ENCODE data around the gene ITPKB.

Gene ITPKB

GRCh38 chr1:226649780-226650179, 89.3 kb downstream of the ITPKB start:
- TF ChIP-seq TCF12 (IDR thresholded peaks at IDR 0.05; ENCODE audit: low read depth) (no peak), RAD21 (IDR thresholded peaks at IDR 0.05; ENCODE audit: low read depth) (peak; percentile 34)

- TF ChIP-seq EP300 (IDR thresholded peaks at IDR 0.05; ENCODE audit: borderline replicate concordance) = no peak
Measured at GRCh38 chr1:226649244-226649643, 89.8 kb downstream of the ITPKB start.

DNA sequence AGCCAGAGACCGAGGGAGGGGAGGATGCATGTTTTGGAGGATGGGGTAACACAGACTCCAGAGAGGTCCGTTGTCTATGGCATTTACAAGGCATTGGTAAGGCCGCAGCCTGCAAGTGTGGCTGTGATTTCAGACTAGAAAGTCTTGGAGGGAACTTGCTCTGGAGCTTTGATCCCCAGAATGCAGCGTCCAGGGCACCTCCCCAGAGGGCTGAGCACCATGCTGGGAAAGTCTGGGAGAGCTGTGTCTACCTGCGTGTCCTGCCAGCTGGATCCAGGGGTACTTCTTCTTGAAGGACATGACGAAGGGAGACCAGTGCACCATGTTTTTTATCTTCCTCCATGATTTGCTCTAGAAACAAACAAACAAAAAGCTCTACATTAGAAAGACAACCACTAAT, 90.7 kb downstream of the ITPKB start:
- TF ChIP-seq TAF1 (IDR thresholded peaks at IDR 0.05; ENCODE audit: low read depth) (no peak), CREB1 (IDR thresholded peaks at IDR 0.05; ENCODE audit: low read depth) (no peak), TEAD4 (IDR thresholded peaks at IDR 0.05) (no peak), YY1 (IDR thresholded peaks at IDR 0.05; ENCODE audit: low read depth) (no peak), EP300 (IDR thresholded peaks at IDR 0.05; ENCODE audit: borderline replicate concordance) (no peak), EGR1 (IDR thresholded peaks at IDR 0.05) (no peak), USF1 (IDR thresholded peaks at IDR 0.05) (no peak), RAD21 (IDR thresholded peaks at IDR 0.05; ENCODE audit: low read depth) (no peak), CEBPB (IDR thresholded peaks at IDR 0.05) (no peak), ZBTB7A (IDR thresholded peaks at IDR 0.05; ENCODE audit: low read depth) (no peak), MAX (IDR thresholded peaks at IDR 0.05) (no peak), FOXM1 (IDR thresholded peaks at IDR 0.05; ENCODE audit: borderline replicate concordance, low read depth) (no peak), NFIC (IDR thresholded peaks at IDR 0.05) (no peak), TCF12 (IDR thresholded peaks at IDR 0.05; ENCODE audit: low read depth) (no peak)
- TF ChIP-seq, protein P1, sequence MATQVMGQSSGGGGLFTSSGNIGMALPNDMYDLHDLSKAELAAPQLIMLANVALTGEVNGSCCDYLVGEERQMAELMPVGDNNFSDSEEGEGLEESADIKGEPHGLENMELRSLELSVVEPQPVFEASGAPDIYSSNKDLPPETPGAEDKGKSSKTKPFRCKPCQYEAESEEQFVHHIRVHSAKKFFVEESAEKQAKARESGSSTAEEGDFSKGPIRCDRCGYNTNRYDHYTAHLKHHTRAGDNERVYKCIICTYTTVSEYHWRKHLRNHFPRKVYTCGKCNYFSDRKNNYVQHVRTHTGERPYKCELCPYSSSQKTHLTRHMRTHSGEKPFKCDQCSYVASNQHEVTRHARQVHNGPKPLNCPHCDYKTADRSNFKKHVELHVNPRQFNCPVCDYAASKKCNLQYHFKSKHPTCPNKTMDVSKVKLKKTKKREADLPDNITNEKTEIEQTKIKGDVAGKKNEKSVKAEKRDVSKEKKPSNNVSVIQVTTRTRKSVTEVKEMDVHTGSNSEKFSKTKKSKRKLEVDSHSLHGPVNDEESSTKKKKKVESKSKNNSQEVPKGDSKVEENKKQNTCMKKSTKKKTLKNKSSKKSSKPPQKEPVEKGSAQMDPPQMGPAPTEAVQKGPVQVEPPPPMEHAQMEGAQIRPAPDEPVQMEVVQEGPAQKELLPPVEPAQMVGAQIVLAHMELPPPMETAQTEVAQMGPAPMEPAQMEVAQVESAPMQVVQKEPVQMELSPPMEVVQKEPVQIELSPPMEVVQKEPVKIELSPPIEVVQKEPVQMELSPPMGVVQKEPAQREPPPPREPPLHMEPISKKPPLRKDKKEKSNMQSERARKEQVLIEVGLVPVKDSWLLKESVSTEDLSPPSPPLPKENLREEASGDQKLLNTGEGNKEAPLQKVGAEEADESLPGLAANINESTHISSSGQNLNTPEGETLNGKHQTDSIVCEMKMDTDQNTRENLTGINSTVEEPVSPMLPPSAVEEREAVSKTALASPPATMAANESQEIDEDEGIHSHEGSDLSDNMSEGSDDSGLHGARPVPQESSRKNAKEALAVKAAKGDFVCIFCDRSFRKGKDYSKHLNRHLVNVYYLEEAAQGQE (IDR thresholded peaks at IDR 0.05; ENCODE audit: low read depth) = no peak

- no peak for TF ChIP-seq RAD21 (IDR thresholded peaks at IDR 0.05; ENCODE audit: low read depth)
- no peak for TF ChIP-seq FOXM1 (IDR thresholded peaks at IDR 0.05; ENCODE audit: borderline replicate concordance, low read depth)
- no peak for TF ChIP-seq MAX (IDR thresholded peaks at IDR 0.05)
- no peak for TF ChIP-seq CEBPB (IDR thresholded peaks at IDR 0.05)
- no peak for TF ChIP-seq USF1 (IDR thresholded peaks at IDR 0.05)
- TF ChIP-seq TEAD4 (IDR thresholded peaks at IDR 0.05) = no peak
Measured at GRCh38 chr1:226647719-226648118, 91.4 kb downstream of the ITPKB start.

GRCh38 chr1:226646870-226647449, 92.1 kb downstream of the ITPKB start:
- TF ChIP-seq MAX (IDR thresholded peaks at IDR 0.05) = no peak
- no peak for TF ChIP-seq NFIC (IDR thresholded peaks at IDR 0.05)
- no peak for TF ChIP-seq RAD21 (IDR thresholded peaks at IDR 0.05; ENCODE audit: low read depth)
- no peak for TF ChIP-seq TEAD4 (IDR thresholded peaks at IDR 0.05)
- no peak for TF ChIP-seq FOXM1 (IDR thresholded peaks at IDR 0.05; ENCODE audit: borderline replicate concordance, low read depth)
- TF ChIP-seq EP300 (IDR thresholded peaks at IDR 0.05; ENCODE audit: borderline replicate concordance) = no peak
- no peak for TF ChIP-seq TAF1 (IDR thresholded peaks at IDR 0.05; ENCODE audit: low read depth)
- TF ChIP-seq EGR1 (IDR thresholded peaks at IDR 0.05) = no peak
- TF ChIP-seq CREB1 (IDR thresholded peaks at IDR 0.05; ENCODE audit: low read depth) = no peak
- TF ChIP-seq CEBPB (IDR thresholded peaks at IDR 0.05) = no peak

DNA sequence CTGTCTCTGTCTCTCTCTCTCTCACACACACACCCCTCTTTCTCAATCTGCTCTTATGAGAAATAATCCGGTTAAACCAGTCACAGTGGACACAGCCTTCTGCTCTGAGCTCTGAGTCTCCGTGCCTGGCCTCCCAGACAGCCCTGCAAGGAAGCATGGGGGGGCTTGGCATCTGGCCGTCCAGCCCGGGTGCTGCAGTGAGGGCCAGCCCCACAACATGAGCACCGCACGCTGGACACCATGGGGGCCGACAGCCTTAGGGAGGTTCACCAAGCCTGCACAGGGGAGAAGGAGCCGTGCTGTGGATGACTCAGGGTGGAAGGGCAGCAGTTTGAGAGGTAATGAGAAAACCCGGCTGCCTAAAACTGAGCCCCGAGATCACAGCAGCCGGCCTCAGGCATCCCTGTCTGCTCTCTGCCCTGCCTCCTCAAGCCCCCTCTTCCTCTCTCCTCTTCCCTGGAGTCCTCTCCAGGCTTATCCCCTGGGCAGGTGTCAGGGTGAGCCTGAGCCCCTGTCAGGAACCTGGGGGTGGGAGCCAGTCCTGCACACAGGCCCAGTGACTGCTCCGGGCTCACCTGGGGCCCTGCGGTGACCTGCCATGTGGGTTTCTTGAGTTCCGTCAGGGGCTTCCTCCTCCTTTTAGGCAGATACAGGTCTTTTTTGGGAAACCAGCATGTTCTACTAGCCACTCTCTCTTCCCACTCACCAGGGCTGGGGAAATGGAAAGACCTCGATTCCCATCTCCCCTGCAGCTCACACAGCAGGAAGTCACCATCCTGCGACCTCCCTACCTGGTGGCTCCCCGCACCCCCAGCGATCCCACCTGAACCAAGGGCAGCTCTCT, 92.8 kb downstream of the ITPKB start:
- no peak for TF ChIP-seq FOXM1 (IDR thresholded peaks at IDR 0.05; ENCODE audit: borderline replicate concordance, low read depth)
- TF ChIP-seq TAF1 (IDR thresholded peaks at IDR 0.05; ENCODE audit: low read depth) = no peak
- TF ChIP-seq USF1 (IDR thresholded peaks at IDR 0.05) = no peak
- TF ChIP-seq EGR1 (IDR thresholded peaks at IDR 0.05) = no peak
- TF ChIP-seq NFIC (IDR thresholded peaks at IDR 0.05) = no peak
- TF ChIP-seq TEAD4 (IDR thresholded peaks at IDR 0.05) = no peak

GRCh38 chr1:226645279-226645976, 93.7 kb downstream of the ITPKB start:
- TF ChIP-seq TAF1 (IDR thresholded peaks at IDR 0.05; ENCODE audit: low read depth) (no peak), ZBTB7A (IDR thresholded peaks at IDR 0.05; ENCODE audit: low read depth) (no peak), CEBPB (IDR thresholded peaks at IDR 0.05) (no peak), FOXM1 (IDR thresholded peaks at IDR 0.05; ENCODE audit: borderline replicate concordance, low read depth) (no peak), NFIC (IDR thresholded peaks at IDR 0.05) (no peak), CREB1 (IDR thresholded peaks at IDR 0.05; ENCODE audit: low read depth) (no peak), RAD21 (IDR thresholded peaks at IDR 0.05; ENCODE audit: low read depth) (no peak), USF1 (IDR thresholded peaks at IDR 0.05) (no peak)
- TF ChIP-seq, protein P1 (IDR thresholded peaks at IDR 0.05; ENCODE audit: low read depth) = no peak
